ENCODE data around the gene FUBP3.

DNA sequence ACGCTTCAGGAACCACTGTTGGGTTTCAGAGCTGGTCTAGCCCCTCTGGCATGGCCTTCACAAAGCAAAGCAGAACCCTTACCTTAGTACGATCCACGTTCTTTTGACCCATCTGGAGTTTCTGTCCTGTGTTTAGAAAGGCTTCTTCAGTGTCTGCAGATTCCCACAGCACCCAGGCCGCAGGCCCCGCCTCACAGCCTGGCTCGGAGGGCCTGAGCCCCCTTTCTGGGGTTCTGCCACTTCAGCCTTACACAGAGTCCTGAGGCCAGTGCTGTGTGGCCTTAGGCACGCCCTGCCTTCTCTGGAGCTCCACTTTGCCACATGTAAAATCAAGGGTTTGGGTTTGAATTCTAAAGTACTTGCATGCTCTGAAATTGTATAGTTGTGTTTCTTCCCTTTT lies 53.5 kb downstream of the FUBP3 start:
- TF ChIP-seq, protein P1, sequence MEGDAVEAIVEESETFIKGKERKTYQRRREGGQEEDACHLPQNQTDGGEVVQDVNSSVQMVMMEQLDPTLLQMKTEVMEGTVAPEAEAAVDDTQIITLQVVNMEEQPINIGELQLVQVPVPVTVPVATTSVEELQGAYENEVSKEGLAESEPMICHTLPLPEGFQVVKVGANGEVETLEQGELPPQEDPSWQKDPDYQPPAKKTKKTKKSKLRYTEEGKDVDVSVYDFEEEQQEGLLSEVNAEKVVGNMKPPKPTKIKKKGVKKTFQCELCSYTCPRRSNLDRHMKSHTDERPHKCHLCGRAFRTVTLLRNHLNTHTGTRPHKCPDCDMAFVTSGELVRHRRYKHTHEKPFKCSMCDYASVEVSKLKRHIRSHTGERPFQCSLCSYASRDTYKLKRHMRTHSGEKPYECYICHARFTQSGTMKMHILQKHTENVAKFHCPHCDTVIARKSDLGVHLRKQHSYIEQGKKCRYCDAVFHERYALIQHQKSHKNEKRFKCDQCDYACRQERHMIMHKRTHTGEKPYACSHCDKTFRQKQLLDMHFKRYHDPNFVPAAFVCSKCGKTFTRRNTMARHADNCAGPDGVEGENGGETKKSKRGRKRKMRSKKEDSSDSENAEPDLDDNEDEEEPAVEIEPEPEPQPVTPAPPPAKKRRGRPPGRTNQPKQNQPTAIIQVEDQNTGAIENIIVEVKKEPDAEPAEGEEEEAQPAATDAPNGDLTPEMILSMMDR (IDR thresholded peaks at IDR 0.05) = no peak
- no peak for TF ChIP-seq EP300 (IDR thresholded peaks at IDR 0.05; ENCODE audit: low read depth)
- TF ChIP-seq POLR2A (IDR thresholded peaks at IDR 0.05) = no peak
